ENCODE measurements around the gene MPEG1.

Gene MPEG1

DNA sequence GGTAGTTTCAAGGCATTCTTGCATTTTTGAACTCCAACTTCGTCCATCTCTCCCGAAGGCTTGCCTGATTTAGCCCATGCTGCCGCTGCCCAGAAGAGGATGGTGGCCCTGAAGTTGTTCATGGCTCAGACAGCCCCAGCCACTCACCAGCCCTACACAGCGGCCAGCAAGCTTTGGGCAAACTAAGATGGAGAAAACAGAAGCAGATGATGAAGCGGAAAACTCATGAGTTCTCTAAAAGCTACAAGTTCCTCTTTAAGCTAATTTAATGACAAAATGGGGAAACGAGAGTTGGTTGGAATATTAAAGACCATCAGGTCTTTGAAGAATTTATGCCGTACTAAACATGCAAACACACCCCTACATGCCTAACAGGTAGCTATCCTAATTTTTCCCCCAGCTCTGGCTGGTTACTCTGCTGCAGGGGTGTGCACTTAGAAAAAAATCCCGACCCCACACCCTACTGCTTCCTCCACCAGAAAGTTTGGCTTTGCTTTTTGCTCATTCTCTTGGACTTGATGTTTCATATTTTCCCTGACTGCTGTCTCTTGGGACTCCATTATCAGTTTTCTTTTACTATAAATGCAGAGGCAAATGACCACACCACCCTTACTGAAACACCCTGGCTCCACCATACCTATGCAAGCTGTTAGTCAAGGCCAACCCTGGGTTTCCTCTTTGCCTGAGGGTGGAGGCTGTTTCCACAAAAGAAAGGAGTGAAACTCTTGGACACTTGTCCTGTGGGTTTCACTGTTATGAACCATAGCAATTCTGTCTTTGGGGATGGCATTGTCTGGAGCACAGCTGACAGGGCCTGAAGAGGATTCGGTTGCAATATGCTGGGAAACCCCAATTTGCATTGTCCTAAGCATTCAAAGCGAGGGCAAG, at the start of gene MPEG1:
TSS of gene MPEG1 (minus strand) at position 184 of the 888 bp plus-strand sequence. CDS start at position 122, 62 bp downstream.
- no peak for DNase-seq (ENCODE audit: low read depth in 2 of 2)

- no peak for DNase-seq (ENCODE audit: low read depth in 2 of 2)
These were observed 49.6 kb upstream of the MPEG1 start for GRCh38 chr11:59262177-59262818.

- DNase-seq (ENCODE audit: low read depth in 2 of 2): no peak
These were observed 48.4 kb upstream of the MPEG1 start for GRCh38 chr11:59261150-59261549.

GRCh38 chr11:59259867-59260475, 47.2 kb upstream of the MPEG1 start:
- DNase-seq (ENCODE audit: low read depth in 2 of 2): no peak

GRCh38 chr11:59259047-59259446, 46.3 kb upstream of the MPEG1 start:
- DNase-seq (ENCODE audit: low read depth in 2 of 2): no peak

- no peak for DNase-seq (ENCODE audit: low read depth in 2 of 2)
These were observed 42.6 kb upstream of the MPEG1 start for GRCh38 chr11:59255281-59255680.

DNA sequence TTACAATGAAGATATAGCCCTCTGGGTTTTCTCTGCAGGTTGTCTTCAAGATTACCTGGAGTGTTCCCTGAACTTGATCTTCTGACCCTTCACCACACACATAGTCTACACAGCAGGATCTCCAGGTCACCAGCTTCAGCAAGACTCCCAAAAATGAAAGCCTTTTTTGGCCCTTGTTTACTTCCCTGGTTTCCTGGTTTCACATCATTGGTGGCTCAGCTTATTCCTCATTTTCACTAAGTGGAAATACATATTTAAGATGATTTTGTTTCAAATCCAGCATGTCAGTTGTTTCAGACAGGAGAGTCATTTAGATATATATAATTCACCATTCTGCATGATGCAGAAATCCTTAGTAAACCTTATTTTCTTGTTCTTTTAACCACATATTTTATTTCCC, 41.6 kb upstream of the MPEG1 start:
- no peak for DNase-seq (ENCODE audit: low read depth in 2 of 2)

GRCh38 chr11:59253001-59253400, 40.3 kb upstream of the MPEG1 start:
- DNase-seq (ENCODE audit: low read depth in 2 of 2): no peak

DNA sequence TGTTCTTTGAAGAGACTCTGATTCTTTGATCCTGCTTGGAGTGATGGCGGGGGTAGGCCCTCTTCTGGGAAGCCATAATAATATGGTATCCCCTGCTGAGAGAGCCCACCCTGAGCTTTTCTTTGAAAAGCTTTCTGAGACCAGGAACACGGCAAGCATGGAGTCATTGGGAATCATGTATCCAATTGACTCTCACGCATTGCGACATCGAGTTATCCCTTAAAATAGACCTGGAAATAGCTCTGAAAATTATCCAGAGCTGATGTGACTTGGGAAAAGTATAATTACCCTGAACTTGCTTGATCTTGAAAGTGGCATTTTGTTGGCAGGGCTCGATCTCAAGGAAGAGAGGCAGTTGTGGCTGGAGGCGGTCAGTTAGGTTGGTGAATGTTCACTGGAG, 36.8 kb upstream of the MPEG1 start:
- no peak for DNase-seq (ENCODE audit: low read depth in 2 of 2)

GRCh38 chr11:59247531-59248227, 35.0 kb upstream of the MPEG1 start:
- DNase-seq (ENCODE audit: low read depth in 2 of 2): no peak

DNA sequence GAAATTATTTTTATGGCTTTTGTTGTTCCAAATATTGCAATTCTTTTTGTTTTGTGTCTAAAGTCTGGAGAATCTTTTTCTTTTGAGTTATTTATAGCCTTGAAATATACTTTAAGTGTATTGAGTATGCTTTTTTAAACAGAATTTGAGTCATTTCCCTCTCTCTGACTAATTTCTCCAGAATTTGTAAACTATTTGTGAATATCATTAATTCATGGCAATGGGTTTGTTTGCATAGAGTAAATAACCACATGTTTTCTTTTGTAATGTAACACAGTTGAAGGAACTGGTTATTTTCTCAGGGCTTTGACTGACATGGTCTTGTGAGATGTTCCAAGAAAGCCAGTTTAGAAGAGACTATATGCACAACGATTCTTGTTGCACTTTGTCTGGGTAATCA, 30.9 kb upstream of the MPEG1 start:
- no peak for DNase-seq (ENCODE audit: low read depth in 2 of 2)

DNA sequence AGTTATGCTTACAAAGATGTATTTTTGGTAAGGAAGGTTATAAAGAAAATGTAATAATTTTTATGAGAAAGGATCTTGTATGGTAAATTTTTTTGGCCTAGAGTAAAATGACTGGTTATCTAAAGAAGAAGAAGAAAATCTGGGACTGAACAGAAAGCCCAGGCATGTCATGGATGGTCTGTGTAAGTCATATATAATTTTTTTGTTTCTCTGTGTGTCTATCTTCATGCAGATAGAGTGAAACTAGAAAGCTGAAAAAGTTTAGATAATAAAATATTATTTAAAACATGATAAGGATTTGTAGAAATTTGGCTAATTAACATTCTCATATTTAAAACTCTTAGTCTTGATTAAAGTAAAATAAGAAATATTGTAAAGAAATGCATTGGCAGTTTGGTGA, 27.6 kb upstream of the MPEG1 start:
- DNase-seq (ENCODE audit: low read depth in 2 of 2): no peak

DNA sequence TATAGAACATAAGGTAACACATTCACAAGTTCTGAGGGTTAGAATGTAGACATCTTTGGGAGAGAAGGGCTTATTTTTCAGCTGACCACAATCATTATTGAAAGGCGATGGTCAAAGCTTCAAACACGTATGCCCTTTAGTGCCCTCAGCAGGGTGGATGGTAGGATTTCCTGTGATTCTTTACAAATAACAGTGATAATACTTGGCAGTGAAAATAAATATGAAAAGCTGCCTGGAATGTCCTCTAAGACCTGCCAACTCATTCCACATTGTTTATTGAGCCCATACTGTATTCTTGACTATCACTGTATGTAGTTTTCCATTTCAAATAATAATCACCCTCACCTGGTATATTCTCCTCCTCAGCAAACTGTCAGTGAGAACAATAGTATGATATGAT, 13.7 kb upstream of the MPEG1 start:
- no peak for DNase-seq (ENCODE audit: low read depth in 2 of 2)

DNA sequence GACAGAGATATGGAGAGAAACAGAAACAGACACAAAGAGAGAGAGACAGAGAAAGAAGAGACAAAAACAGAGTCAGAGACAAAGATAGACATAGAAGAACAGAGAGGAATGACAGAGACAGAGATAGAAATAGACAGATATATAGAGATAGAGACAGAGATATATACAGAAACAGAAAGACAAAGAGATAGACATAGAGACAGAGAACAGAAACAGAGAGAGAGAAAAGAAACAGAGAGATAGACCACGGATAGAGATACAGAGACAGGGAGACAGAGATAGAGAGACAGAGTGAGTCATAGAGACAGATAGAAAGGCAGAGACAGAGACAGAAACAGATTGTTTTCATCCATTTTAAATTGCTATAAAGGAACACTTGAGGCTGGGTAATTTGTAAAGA, 12.3 kb upstream of the MPEG1 start:
- no peak for DNase-seq (ENCODE audit: low read depth in 2 of 2)

DNA sequence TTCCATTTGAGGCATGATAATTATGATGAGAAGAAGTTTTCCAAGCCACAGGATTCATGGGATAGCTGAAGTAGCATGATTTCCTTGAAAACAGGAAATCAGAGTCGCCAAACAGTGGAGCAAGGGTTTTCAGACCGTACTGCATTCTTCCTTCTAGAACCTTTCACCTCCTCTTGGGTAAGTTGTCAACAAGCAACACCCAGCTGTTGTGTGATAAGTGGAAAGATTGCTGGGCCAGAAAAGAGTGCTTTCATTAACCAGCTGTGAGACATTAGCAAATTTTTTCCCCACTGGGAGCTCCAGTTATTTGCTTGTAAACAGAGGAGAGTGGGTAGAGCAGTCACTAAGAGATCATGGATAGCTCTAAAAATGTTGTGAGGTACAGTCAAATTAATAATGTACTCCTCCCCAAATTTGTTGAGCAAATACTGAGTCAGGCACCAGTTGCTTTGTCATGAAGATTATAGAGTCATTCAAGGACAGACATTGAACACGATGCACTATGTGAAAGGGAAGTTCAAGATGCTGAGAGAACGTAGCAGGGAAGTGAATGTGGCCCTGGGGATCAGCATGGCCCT, 11.7 kb upstream of the MPEG1 start:
- DNase-seq (ENCODE audit: low read depth in 2 of 2): no peak

- no peak for DNase-seq (ENCODE audit: low read depth in 2 of 2)
These were observed 10.9 kb upstream of the MPEG1 start for GRCh38 chr11:59223611-59224010.

DNA sequence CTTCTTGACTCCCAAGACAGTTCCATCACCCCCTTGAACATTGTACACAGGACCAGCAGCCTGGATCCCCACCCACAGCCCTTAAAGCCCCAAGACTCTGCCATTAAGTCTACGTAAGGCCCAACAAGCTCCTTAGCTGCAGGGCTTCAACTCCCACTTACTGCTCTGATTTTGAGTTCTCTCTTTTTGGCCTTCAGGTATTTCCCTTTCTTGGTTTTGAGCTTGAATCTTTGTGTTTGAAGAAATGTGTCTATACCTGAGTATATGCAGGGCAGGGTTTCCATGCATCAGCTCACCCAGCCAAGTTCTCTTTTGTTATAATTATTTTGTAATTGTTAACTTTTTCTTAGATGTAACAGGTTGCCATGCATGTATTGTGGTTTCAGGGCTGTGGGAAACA, 10.4 kb upstream of the MPEG1 start:
- no peak for DNase-seq (ENCODE audit: low read depth in 2 of 2)

- DNase-seq (ENCODE audit: low read depth in 2 of 2): no peak
These were observed 9.8 kb upstream of the MPEG1 start for GRCh38 chr11:59222464-59223060.

- no peak for DNase-seq (ENCODE audit: low read depth in 2 of 2)
These were observed 8.7 kb upstream of the MPEG1 start for GRCh38 chr11:59221441-59221840.

GRCh38 chr11:59219836-59220235, 7.1 kb upstream of the MPEG1 start:
- no peak for DNase-seq (ENCODE audit: low read depth in 2 of 2)

GRCh38 chr11:59218893-59219292, 6.2 kb upstream of the MPEG1 start:
- DNase-seq (ENCODE audit: low read depth in 2 of 2): no peak

All from stimulated activated CD8-positive, alpha-beta memory T cell treated with anti-CD3 and anti-CD28 coated beads, Interleukin-7, amount 100 ng/mL, for 4 hours (primary cell).